GM21390 (cell line): ENCODE results near the gene NKD1.
"Not testable (repeated sequence)": the region's sequence is repeated elsewhere in the genome, so short reads cannot be mapped to it uniquely, and the experiment has no call there.

Experiments
- ATAC-seq: cut with Tn5 transposase; IDR thresholded peaks from one replicate; pipeline ENCODE4 v1.9.1; 2021; ENCODE audit not compliant: unreplicated experiment

The NKD1 gene

GRCh38 chr16:50548125-50548908, at the start of gene NKD1:
Gene NKD1, plus strand, starts transcription at chr16:50548396. Its CDS starts 158 bp downstream, at chr16:50548554.
- peak; percentile 78 for ATAC-seq

GRCh38 chr16:50498431-50499155, 49.6 kb upstream of the NKD1 start:
- ATAC-seq: no peak

GRCh38 chr16:50499254-50499653, 48.9 kb upstream of the NKD1 start:
- ATAC-seq: no peak

- ATAC-seq: no peak
Measured at GRCh38 chr16:50500171-50500874, 47.9 kb upstream of the NKD1 start.

GRCh38 chr16:50501251-50501650, 46.9 kb upstream of the NKD1 start:
- ATAC-seq: no peak

- no peak for ATAC-seq
Measured at GRCh38 chr16:50501986-50502615, 46.1 kb upstream of the NKD1 start.

- ATAC-seq: no peak
Measured at GRCh38 chr16:50502616-50503011, 45.6 kb upstream of the NKD1 start.

- ATAC-seq: not testable (repeated sequence)
Measured at GRCh38 chr16:50503868-50504531, 44.2 kb upstream of the NKD1 start.

- no peak for ATAC-seq
Measured at GRCh38 chr16:50505115-50505514, 43.1 kb upstream of the NKD1 start.

- no peak for ATAC-seq
Measured at GRCh38 chr16:50505714-50506542, 42.3 kb upstream of the NKD1 start.

- ATAC-seq: no peak
Measured at GRCh38 chr16:50506543-50506937, 41.7 kb upstream of the NKD1 start.

GRCh38 chr16:50507397-50507796, 40.8 kb upstream of the NKD1 start:
- ATAC-seq: no peak

GRCh38 chr16:50509521-50510341, 38.5 kb upstream of the NKD1 start:
- ATAC-seq: no peak

GRCh38 chr16:50515218-50515617, 33.0 kb upstream of the NKD1 start:
- ATAC-seq: no peak

GRCh38 chr16:50516401-50516800, 31.8 kb upstream of the NKD1 start:
- ATAC-seq: no peak

- no peak for ATAC-seq
Measured at GRCh38 chr16:50516890-50517289, 31.3 kb upstream of the NKD1 start.

GRCh38 chr16:50517450-50518252, 30.5 kb upstream of the NKD1 start:
- ATAC-seq: no peak

GRCh38 chr16:50519001-50519400, 29.2 kb upstream of the NKD1 start:
- no peak for ATAC-seq
